ENCODE measurements around the gene CTNNA1.

The CTNNA1 gene

GRCh38 chr5:138949223-138949574, 196.0 kb downstream of the CTNNA1 start:
- no peak for DNase-seq (ENCODE audit: low read depth)

- no peak for DNase-seq (ENCODE audit: low read depth)
Measured at GRCh38 chr5:138949988-138950387, 196.8 kb downstream of the CTNNA1 start.

GRCh38 chr5:138950421-138951031, 197.3 kb downstream of the CTNNA1 start:
- no peak for DNase-seq (ENCODE audit: low read depth)

GRCh38 chr5:138951091-138951985, 198.1 kb downstream of the CTNNA1 start:
- DNase-seq (ENCODE audit: low read depth), result no peak

- DNase-seq (ENCODE audit: low read depth), result no peak
Measured at GRCh38 chr5:138951986-138952735, 198.9 kb downstream of the CTNNA1 start.

- DNase-seq (ENCODE audit: low read depth), result no peak
Measured at GRCh38 chr5:138952962-138953361, 199.7 kb downstream of the CTNNA1 start.

- peak; percentile 65 for DNase-seq (ENCODE audit: low read depth)
Measured at GRCh38 chr5:138953387-138954256, 200.4 kb downstream of the CTNNA1 start.

- DNase-seq (ENCODE audit: low read depth), result no peak
Measured at GRCh38 chr5:138954257-138955012, 201.2 kb downstream of the CTNNA1 start.

GRCh38 chr5:138955013-138955660, 201.9 kb downstream of the CTNNA1 start:
- no peak for DNase-seq (ENCODE audit: low read depth)

- DNase-seq (ENCODE audit: low read depth), result no peak
Measured at GRCh38 chr5:138955671-138956295, 202.6 kb downstream of the CTNNA1 start.

- DNase-seq (ENCODE audit: low read depth), result no peak
Measured at GRCh38 chr5:138956801-138957200, 203.6 kb downstream of the CTNNA1 start.

- DNase-seq (ENCODE audit: low read depth), result no peak
Measured at GRCh38 chr5:138960145-138960692, 207.0 kb downstream of the CTNNA1 start.

- DNase-seq (ENCODE audit: low read depth), result no peak
Measured at GRCh38 chr5:138961221-138961620, 208.0 kb downstream of the CTNNA1 start.

- no peak for DNase-seq (ENCODE audit: low read depth)
Measured at GRCh38 chr5:138961729-138962128, 208.5 kb downstream of the CTNNA1 start.

GRCh38 chr5:138962614-138963370, 209.6 kb downstream of the CTNNA1 start:
- no peak for DNase-seq (ENCODE audit: low read depth)

- no peak for DNase-seq (ENCODE audit: low read depth)
Measured at GRCh38 chr5:138963763-138964371, 210.6 kb downstream of the CTNNA1 start.

GRCh38 chr5:138964647-138965201, 211.5 kb downstream of the CTNNA1 start:
- no peak for DNase-seq (ENCODE audit: low read depth)

- no peak for DNase-seq (ENCODE audit: low read depth)
Measured at GRCh38 chr5:138965626-138966025, 212.4 kb downstream of the CTNNA1 start.
